K562 (cell line): ENCODE data around the gene ULK1. TPM values are rescaled to one million over a fixed set of nuclear protein-coding genes. Genes with fewer than 3 reads are reported as not detected.
A peak's percentile ranks its signal among the peaks of the same experiment; 100 is the strongest.

Source experiments
- ATF1 ChIP-seq, 2 experiments: fragments of 450-650 bp in 1 of 2; IDR thresholded peaks; 2 replicates each; pipeline ENCODE4 v1.6.1; 2016; ENCODE audit warnings: missing compliant biosample characterization in 1 of 2, missing genetic modification characterization in 1 of 2
- E2F5 ChIP-seq: sonication (generic); formaldehyde crosslinking; IDR thresholded peaks from 2 replicates; pipeline ENCODE4 v1.8.0; 2022; ENCODE audit warnings: mild to moderate bottlenecking, missing genetic modification reagents
- GTF2E2 ChIP-seq: fragments of 200-800 bp; sonication (Bioruptor generic); IDR thresholded peaks from 2 replicates; pipeline ENCODE4 v1.6.1; 2016; ENCODE audit warnings: missing genetic modification characterization, missing compliant biosample characterization
- HLTF ChIP-seq: fragments of 450-650 bp; IDR thresholded peaks from 2 replicates; pipeline ENCODE4 v1.6.1; 2016
- L3MBTL2 ChIP-seq: fragments of 450-650 bp; IDR thresholded peaks from 2 replicates; pipeline ENCODE4 v1.6.1; 2016; ENCODE audit warnings: mild to moderate bottlenecking, moderate library complexity
- MED1 ChIP-seq: sonication (generic); formaldehyde crosslinking; IDR thresholded peaks from 2 replicates; pipeline ENCODE4 v1.8.1; 2023; ENCODE audit warnings: missing genetic modification reagents, borderline replicate concordance
- MLX ChIP-seq, 2 experiments: fragments of 450-650 bp in 1 of 2; sonication (generic) in 1 of 2; formaldehyde crosslinking; conservative IDR thresholded peaks; 2 replicates each; pipeline versions ENCODE4 v1.4.0 to v1.8.1; 2020 to 2022; ENCODE audit warnings: mild to moderate bottlenecking in 1 of 2, missing genetic modification reagents in 1 of 2
- MXD1 ChIP-seq: fragments of 250-450 bp; sonication (Bioruptor Pico); IDR thresholded peaks from 2 replicates; pipeline ENCODE4 v1.8.0; 2021; ENCODE audit warnings: borderline replicate concordance, mild to moderate bottlenecking, moderate library complexity; ENCODE audit not compliant: poor library complexity, severe bottlenecking
- PRDM10 ChIP-seq: fragments of 450-650 bp; IDR thresholded peaks from 2 replicates; pipeline ENCODE4 v1.6.1; 2018; ENCODE audit not compliant: partially characterized antibody
- RB1 ChIP-seq: fragments of 450-650 bp; IDR thresholded peaks from 2 replicates; pipeline ENCODE4 v1.6.1; 2017; ENCODE audit warnings: low read depth, mild to moderate bottlenecking
- RERE ChIP-seq: sonication (generic); formaldehyde crosslinking; IDR thresholded peaks from 2 replicates; pipeline ENCODE4 v1.8.0; 2023; ENCODE audit warnings: missing genetic modification reagents, mild to moderate bottlenecking, borderline replicate concordance
- TRIM28 ChIP-seq: fragments of 450-650 bp; IDR thresholded peaks from 2 replicates; pipeline ENCODE4 v1.6.1; 2017
- ZBTB17 ChIP-seq: fragments of 450-650 bp; formaldehyde crosslinking; IDR thresholded peaks from 2 replicates; pipeline ENCODE4 v1.4.0; 2020; ENCODE audit warnings: mild to moderate bottlenecking
- ZEB2 ChIP-seq: fragments of 450-650 bp; IDR thresholded peaks from 2 replicates; pipeline ENCODE4 v1.6.1; 2016
- ZNF253 ChIP-seq: fragments of 250-450 bp; sonication (Bioruptor Pico); conservative IDR thresholded peaks from 2 replicates; pipeline ENCODE4 v1.6.1; 2021; ENCODE audit warnings: mild to moderate bottlenecking
- ZSCAN32 ChIP-seq: fragments of 450-650 bp; formaldehyde crosslinking; IDR thresholded peaks from 2 replicates; pipeline ENCODE4 v1.4.0; 2020; ENCODE audit warnings: mild to moderate bottlenecking, moderate library complexity
- polyA plus RNA-seq, 8 experiments: library from polyadenylated mRNA; depleted of rRNA in 4 of 8; stranded (reverse) in 5 of 8; unstranded in 3 of 8; fragments of >200 nt; fragmentation: Nextera tagmentation in 2 of 8; fragmentation: Illumina TruSeq in 1 of 8; extraction: Ambion mirVana in 2 of 8; extraction: Trizol in 1 of 8; gene quantifications; 2 replicates each; pipeline versions ENCODE4 v1.2.1 to v1.2.3, GENCODE V29; 2011 to 2014; ENCODE audit warnings: inconsistent platforms in 1 of 8, missing spikeins in 1 of 8
- total RNA-seq, 7 experiments: library from RNA; depleted of rRNA in 6 of 7; stranded (reverse); fragments of >200 nt in 6 of 7; fragmentation: Illumina TruSeq in 2 of 7; extraction: Trizol in 2 of 7; gene quantifications; 2 replicates each; pipeline versions ENCODE4 v1.2.1 to v1.2.3, GENCODE V29; 2011 to 2021; ENCODE audit warnings: low replicate concordance in 1 of 7

Gene ULK1
- total and polyA plus RNA-seq, 9 of the 15 experiments (the other 6 are each of a cell fraction or from before 2014, with no cell fraction given) = 0.15 to 29.4 (median 2.5) TPM

- no peak for TF ChIP-seq PRDM10
- TF ChIP-seq L3MBTL2 = peak; percentile 62; the same call in 1 of the 2 replicates
- peak; percentile 52; the same call in 1 of the 2 replicates for TF ChIP-seq GTF2E2
- TF ChIP-seq MXD1 (CRISPR knock-in tag) = no peak
- TF ChIP-seq ZSCAN32 = no peak
- TF ChIP-seq ATF1 (CRISPR knock-in tag; IDR thresholded peaks at IDR 0.05) = no peak
- TF ChIP-seq ATF1 (tag; IDR thresholded peaks at IDR 0.05) = peak; percentile 95
- TF ChIP-seq RB1 = peak; percentile 53
- no peak for TF ChIP-seq ZNF253 (CRISPR knock-in tag)
- no peak for TF ChIP-seq ZBTB17 (CRISPR knock-in tag)
- no peak for TF ChIP-seq TRIM28
- no peak for TF ChIP-seq RERE (CRISPR knock-in tag)
- no peak for TF ChIP-seq MED1
- no peak for TF ChIP-seq E2F5 (CRISPR knock-in tag)
- TF ChIP-seq HLTF = no peak
- TF ChIP-seq MLX (CRISPR knock-in tag; conservative IDR thresholded peaks at IDR 0.05) = no peak
- TF ChIP-seq ZEB2 = 0 out of 2 replicates have a peak, but pooled peaks have one; percentile 34
Observed at GRCh38 chr12:131896080-131896810, 1.8 kb downstream of the ULK1 start (continued).
